GM20000 (cell line): ENCODE data around the gene DPP7.

Experiments used
- DNase-seq: peaks from one replicate; pipeline ENCODE4 v3.0.0; 2012; ENCODE audit warnings: low spot score
- TF ChIP-seq, protein P1 (sequence below): IDR thresholded peaks from 2 replicates; pipeline ENCODE4 v1.5.1; 2012; ENCODE audit warnings: mild to moderate bottlenecking, control low read depth; ENCODE audit errors: extremely low read depth, missing control alignments

The DPP7 gene

GRCh38 chr9:137076636-137077009 lies 37.9 kb downstream of the DPP7 start:
- no peak for DNase-seq
- TF ChIP-seq, protein P1, sequence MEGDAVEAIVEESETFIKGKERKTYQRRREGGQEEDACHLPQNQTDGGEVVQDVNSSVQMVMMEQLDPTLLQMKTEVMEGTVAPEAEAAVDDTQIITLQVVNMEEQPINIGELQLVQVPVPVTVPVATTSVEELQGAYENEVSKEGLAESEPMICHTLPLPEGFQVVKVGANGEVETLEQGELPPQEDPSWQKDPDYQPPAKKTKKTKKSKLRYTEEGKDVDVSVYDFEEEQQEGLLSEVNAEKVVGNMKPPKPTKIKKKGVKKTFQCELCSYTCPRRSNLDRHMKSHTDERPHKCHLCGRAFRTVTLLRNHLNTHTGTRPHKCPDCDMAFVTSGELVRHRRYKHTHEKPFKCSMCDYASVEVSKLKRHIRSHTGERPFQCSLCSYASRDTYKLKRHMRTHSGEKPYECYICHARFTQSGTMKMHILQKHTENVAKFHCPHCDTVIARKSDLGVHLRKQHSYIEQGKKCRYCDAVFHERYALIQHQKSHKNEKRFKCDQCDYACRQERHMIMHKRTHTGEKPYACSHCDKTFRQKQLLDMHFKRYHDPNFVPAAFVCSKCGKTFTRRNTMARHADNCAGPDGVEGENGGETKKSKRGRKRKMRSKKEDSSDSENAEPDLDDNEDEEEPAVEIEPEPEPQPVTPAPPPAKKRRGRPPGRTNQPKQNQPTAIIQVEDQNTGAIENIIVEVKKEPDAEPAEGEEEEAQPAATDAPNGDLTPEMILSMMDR, result no peak

GRCh38 chr9:137075275-137075775 lies 39.2 kb downstream of the DPP7 start:
- no peak for DNase-seq
- TF ChIP-seq, protein P1, result no peak

- DNase-seq, result no peak
- TF ChIP-seq, protein P1, result no peak
Observed at GRCh38 chr9:137074657-137075274, 39.8 kb downstream of the DPP7 start.

GRCh38 chr9:137073992-137074399 lies 40.5 kb downstream of the DPP7 start:
- no peak for DNase-seq
- TF ChIP-seq, protein P1, result no peak

GRCh38 chr9:137071282-137071681 lies 43.3 kb downstream of the DPP7 start:
- TF ChIP-seq, protein P1, result no peak

DNA sequence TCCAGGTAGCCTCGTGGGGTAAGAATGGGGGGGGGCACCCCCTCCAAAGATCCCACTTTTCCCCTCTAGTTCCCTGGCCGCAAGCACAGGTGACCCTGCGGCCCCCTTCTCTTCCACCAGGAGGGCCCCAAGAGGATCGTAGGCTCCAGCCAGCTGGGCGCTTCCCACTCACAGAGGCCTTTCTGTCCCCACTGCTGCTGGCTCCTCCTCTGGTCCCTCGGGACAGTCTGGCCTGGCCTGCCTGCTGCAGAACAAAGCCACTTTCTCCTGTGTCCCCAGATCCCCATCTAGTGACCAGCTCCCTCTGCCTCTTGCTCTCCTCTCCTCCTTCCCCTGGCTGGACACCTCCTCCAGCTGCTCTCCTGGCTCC lies 43.6 kb downstream of the DPP7 start:
- peak; percentile 51 for DNase-seq
- TF ChIP-seq, protein P1, result no peak

More at GRCh38 chr9:137071282-137071681, 43.3 kb downstream of the DPP7 start:
- no peak for DNase-seq

DNA sequence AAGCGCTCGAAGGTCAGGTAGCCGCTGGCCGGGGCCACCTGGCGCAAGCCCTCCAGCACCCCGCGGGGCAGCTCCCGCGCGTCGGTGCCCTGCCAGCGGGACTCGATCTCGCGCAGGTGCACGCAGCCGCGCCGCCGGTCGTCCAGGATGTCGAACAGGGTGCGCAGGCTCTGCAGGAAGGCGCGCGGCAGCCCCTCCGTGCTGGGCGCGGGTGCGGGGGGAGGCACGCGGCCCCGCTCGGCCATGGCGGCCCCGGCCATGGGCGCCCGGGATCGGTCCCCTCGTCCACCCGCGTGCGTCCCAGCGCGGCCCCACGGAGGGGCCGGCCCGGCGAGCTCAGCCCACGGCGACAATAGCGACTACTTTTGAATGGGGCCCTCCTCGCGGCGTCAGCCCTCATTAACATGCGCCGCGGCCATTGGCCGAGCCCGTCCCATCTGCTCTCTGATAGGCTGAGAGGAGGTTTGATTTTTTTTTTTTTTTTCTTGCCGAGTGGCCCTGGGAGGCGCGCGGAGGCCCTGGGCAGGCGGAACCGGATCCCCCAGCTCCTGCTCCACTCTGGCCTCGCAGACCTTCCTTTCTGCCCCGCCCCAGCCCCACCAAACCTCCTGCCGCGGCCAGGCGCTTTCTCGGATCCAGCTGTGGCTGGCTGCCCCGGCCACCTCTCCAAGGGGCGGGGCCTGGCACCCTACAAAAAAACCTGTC lies 44.2 kb downstream of the DPP7 start, which contains the start of gene SAPCD2:
Gene SAPCD2, minus strand, starts transcription at position 357 of the 705 bp plus-strand sequence. Its CDS starts 97 bp downstream, at position 260.
- TF ChIP-seq, protein P1, result no peak
- DNase-seq, result peak; percentile 96
